IPS-15b (cell line): ENCODE measurements around the gene ST8SIA6.

Experiments used
- H3K27me3 ChIP-seq: one replicate; pipeline ENCODE4 v1.6.1; 2013; ENCODE audit warnings: low read length; ENCODE audit not compliant: control insufficient read depth, insufficient read depth
- H3K36me3 ChIP-seq: one replicate; pipeline ENCODE4 v1.6.1; 2013; ENCODE audit warnings: low read length; ENCODE audit not compliant: control insufficient read depth, insufficient read depth
- H3K4me1 ChIP-seq: one replicate; pipeline ENCODE4 v1.6.1; 2013; ENCODE audit warnings: mild to moderate bottlenecking, low read length; ENCODE audit not compliant: control insufficient read depth, insufficient read depth
- H3K4me3 ChIP-seq: one replicate; pipeline ENCODE4 v1.5.1; 2013; ENCODE audit warnings: low read depth, low read length
- H3K9ac ChIP-seq: one replicate; pipeline ENCODE4 v1.6.1; 2013; ENCODE audit warnings: low read depth, mild to moderate bottlenecking, low read length
- H3K9me3 ChIP-seq: one replicate; pipeline ENCODE4 v1.6.1; 2013; ENCODE audit warnings: mild to moderate bottlenecking, low read length; ENCODE audit not compliant: control insufficient read depth, insufficient read depth

The ST8SIA6 gene

GRCh38 chr10:17431871-17432311 is 22.5 kb downstream of the ST8SIA6 start:
- no peaks in the 10 kb centered on the region for H3K36me3 ChIP-seq
- H3K9ac ChIP-seq, result no peak overlapping the region
- H3K27me3 ChIP-seq, result no peaks in the 10 kb centered on the region
- no peaks in the 10 kb centered on the region for H3K9me3 ChIP-seq
- H3K4me3 ChIP-seq, result no peak overlapping the region
- H3K4me1 ChIP-seq, result peaks cover 5% of the 10 kb centered on the region

- H3K4me1 ChIP-seq, result peaks cover 5% of the 10 kb centered on the region
- no peak overlapping the region for H3K4me3 ChIP-seq
- H3K9ac ChIP-seq, result no peak overlapping the region
These were observed 23.6 kb downstream of the ST8SIA6 start for GRCh38 chr10:17430647-17431355.

GRCh38 chr10:17429490-17429889 is 24.9 kb downstream of the ST8SIA6 start:
- H3K9ac ChIP-seq, result no peak overlapping the region

More at GRCh38 chr10:17430647-17431355, 23.6 kb downstream of the ST8SIA6 start:
- H3K36me3 ChIP-seq, result no peaks in the 10 kb centered on the region
- H3K9me3 ChIP-seq, result no peaks in the 10 kb centered on the region
- H3K27me3 ChIP-seq, result no peaks in the 10 kb centered on the region

GRCh38 chr10:17428351-17429097 is 25.9 kb downstream of the ST8SIA6 start:
- Histone ChIP-seq H3K9ac (no peak overlapping the region), H3K9me3 (no peaks in the 10 kb centered on the region), H3K4me3 (no peak overlapping the region), H3K36me3 (no peaks in the 10 kb centered on the region), H3K4me1 (peaks cover 5% of the 10 kb centered on the region), H3K27me3 (no peaks in the 10 kb centered on the region)

More at GRCh38 chr10:17429490-17429889, 24.9 kb downstream of the ST8SIA6 start:
- Histone ChIP-seq H3K4me3 (no peak overlapping the region), H3K27me3 (no peaks in the 10 kb centered on the region), H3K4me1 (peaks cover 5% of the 10 kb centered on the region), H3K36me3 (no peaks in the 10 kb centered on the region), H3K9me3 (no peaks in the 10 kb centered on the region)

GRCh38 chr10:17427666-17428350 is 26.6 kb downstream of the ST8SIA6 start:
- H3K9ac ChIP-seq, result no peak overlapping the region
- H3K4me1 ChIP-seq, result peaks cover 5% of the 10 kb centered on the region
- no peaks in the 10 kb centered on the region for H3K36me3 ChIP-seq
- no peaks in the 10 kb centered on the region for H3K9me3 ChIP-seq
- no peaks in the 10 kb centered on the region for H3K27me3 ChIP-seq
- H3K4me3 ChIP-seq, result no peak overlapping the region

GRCh38 chr10:17427201-17427600 is 27.2 kb downstream of the ST8SIA6 start:
- no peak overlapping the region for H3K9ac ChIP-seq
- H3K36me3 ChIP-seq, result no peaks in the 10 kb centered on the region
- H3K9me3 ChIP-seq, result no peaks in the 10 kb centered on the region
- no peaks in the 10 kb centered on the region for H3K27me3 ChIP-seq
- H3K4me3 ChIP-seq, result no peak overlapping the region
- H3K4me1 ChIP-seq, result peaks cover 5% of the 10 kb centered on the region

- Histone ChIP-seq H3K36me3 (no peaks in the 10 kb centered on the region), H3K4me3 (no peak overlapping the region), H3K27me3 (no peaks in the 10 kb centered on the region), H3K9me3 (no peaks in the 10 kb centered on the region), H3K4me1 (peaks cover 5% of the 10 kb centered on the region), H3K9ac (no peak overlapping the region)
These were observed 28.1 kb downstream of the ST8SIA6 start for GRCh38 chr10:17426263-17426750.

- Histone ChIP-seq H3K4me1 (no peaks in the 10 kb centered on the region), H3K9ac (no peak overlapping the region), H3K4me3 (no peak overlapping the region), H3K36me3 (no peaks in the 10 kb centered on the region), H3K27me3 (no peaks in the 10 kb centered on the region), H3K9me3 (no peaks in the 10 kb centered on the region)
These were observed 28.7 kb downstream of the ST8SIA6 start for GRCh38 chr10:17425584-17426262.

- no peaks in the 10 kb centered on the region for H3K36me3 ChIP-seq
- no peaks in the 10 kb centered on the region for H3K9me3 ChIP-seq
- H3K4me3 ChIP-seq, result no peak overlapping the region
- no peak overlapping the region for H3K9ac ChIP-seq
- no peaks in the 10 kb centered on the region for H3K27me3 ChIP-seq
- H3K4me1 ChIP-seq, result no peaks in the 10 kb centered on the region
These were observed 30.7 kb downstream of the ST8SIA6 start for GRCh38 chr10:17423632-17424186.

- Histone ChIP-seq H3K4me1 (no peaks in the 10 kb centered on the region), H3K9ac (no peak overlapping the region), H3K27me3 (no peaks in the 10 kb centered on the region), H3K36me3 (no peaks in the 10 kb centered on the region), H3K4me3 (no peak overlapping the region), H3K9me3 (no peaks in the 10 kb centered on the region)
These were observed 31.5 kb downstream of the ST8SIA6 start for GRCh38 chr10:17422931-17423330.

GRCh38 chr10:17418249-17418648 is 36.1 kb downstream of the ST8SIA6 start:
- Histone ChIP-seq H3K36me3 (no peaks in the 10 kb centered on the region), H3K27me3 (no peaks in the 10 kb centered on the region), H3K4me3 (no peak overlapping the region), H3K9me3 (no peaks in the 10 kb centered on the region), H3K4me1 (no peaks in the 10 kb centered on the region), H3K9ac (no peak overlapping the region)
